Stimulated activated CD8-positive, alpha-beta memory T cell treated with anti-CD3 and anti-CD28 coated beads, Interleukin-15, amount 100 ng/mL, for 1 hour (primary cell): ENCODE measurements around the gene PLCH1.

Experiments used
- DNase-seq: peaks from one replicate; pipeline ENCODE4 v3.0.0-alpha.2; 2020; ENCODE audit warnings: low read depth

The PLCH1 gene

DNA sequence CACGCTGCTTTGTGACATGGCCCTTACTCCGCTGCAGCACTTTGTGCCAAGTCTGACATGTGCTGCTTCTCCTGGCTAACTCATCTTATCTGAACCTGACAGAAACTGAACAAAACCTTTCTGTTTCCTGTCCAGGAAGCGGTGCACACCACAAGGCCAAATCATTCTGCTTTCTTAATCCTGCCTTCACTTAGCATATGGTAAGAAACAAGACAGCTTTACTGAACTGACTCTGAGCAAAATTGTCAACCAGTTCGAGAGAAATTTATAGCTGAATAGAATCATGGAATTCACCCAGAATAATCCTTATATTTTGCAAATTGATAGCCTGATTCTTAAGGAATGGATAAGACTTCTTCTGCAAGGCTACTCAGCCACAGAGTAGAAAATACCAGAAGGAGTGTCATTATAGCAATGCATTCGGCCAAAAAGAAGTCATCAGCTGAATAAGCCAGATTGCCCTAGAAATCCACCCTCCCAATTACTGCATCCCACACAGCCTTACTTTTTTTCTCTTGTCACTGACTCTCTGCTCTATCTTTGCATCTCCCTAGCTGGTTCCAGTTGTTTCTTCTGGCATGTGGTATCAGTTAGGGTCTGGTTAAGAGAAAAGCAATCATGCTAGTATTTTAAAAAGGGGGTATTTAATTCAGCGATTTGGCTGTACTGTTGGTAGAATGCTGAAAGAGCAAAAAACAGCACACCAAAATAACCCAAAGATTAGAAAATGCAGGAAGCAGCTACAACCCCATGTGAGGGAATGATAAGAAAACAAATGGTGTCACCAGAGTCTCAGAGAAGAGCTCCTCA, 409.8 kb downstream of the PLCH1 start:
- DNase-seq = no peak

DNA sequence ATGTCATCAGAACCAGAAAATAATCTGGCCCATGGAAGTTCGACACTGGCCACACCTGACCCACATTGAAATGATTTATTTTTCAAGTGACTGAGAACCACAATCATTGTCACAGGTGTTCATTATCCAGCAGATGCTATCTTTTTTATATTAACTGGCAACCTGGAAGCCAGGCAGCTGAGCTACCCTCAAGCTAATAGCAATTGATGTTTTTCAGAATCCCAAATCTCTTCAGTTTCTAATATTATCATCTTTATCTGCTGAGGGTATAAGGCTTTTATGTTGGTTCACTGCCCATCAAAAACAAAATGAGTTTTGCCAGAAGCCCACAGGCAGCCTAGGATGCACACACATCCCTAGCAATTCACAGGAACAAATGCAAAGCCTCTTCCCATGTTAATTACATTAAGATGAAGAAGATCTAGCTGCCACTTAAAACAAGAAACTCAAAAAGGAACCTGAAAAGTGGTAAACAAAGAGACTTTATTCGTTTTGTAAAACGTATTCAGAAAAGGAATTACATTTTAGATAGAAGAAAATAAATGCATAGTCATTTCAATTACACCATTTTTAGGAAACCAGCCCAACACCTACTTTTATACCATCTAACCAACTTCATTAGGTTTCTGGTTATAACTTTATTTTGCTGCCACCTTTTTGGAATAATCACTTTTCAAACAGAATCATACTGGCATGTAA, 410.5 kb downstream of the PLCH1 start:
- DNase-seq = no peak

DNA sequence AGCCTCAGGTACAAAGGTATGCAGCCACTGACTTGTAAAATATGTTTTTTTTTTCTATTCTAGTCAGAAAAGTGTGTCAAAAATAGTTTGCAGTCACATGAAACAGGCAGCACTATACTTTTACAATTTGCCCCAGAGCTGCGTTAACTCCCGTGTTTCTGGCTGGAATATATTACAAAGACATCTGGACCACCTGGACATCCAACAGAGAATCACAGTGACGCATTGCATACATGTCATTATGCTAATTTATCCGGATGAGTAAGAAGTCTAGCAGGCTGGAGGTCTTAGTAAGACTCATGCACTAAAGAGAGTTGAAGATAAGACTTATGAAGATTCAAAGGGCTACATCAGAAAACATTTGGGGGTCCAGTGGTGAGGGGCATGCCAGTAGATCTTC, 412.2 kb downstream of the PLCH1 start:
- DNase-seq = no peak

DNA sequence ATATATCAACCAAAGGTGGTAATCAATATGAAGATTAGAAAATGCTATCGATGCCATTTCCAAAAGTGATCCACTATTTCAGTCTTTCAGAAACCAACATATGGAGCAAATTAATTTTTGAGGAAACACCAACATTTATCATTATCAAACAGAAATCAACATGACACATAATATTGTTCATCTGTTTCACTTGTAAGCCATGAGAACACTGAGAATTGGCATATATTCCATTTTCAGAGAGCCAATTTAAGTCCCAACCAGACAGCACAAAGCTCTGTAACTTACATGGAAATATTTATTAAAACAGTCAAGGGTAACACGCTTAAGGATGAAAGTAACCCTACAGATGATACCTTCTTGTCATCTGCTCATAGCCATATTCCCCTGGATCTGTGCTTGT, 413.8 kb downstream of the PLCH1 start:
- DNase-seq = no peak

DNA sequence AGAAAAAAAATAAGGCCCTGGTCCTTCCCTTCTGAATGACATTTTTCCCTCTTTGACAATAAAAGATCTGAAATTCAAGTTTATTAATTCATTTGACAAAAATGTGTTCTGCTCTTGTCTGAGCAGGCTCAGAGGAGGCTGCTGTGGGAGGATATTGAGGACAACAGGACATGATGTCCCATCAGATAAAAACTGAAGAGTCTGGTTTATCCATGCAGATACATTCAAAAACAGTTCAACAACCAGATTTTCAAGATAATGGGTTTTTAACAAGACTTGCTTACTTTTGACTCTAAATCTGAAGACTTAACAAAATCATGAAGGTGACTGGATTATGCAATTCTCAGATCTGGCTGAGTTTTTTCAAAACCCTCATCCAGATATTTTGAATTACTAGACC, 414.5 kb downstream of the PLCH1 start:
- no peak for DNase-seq

DNA sequence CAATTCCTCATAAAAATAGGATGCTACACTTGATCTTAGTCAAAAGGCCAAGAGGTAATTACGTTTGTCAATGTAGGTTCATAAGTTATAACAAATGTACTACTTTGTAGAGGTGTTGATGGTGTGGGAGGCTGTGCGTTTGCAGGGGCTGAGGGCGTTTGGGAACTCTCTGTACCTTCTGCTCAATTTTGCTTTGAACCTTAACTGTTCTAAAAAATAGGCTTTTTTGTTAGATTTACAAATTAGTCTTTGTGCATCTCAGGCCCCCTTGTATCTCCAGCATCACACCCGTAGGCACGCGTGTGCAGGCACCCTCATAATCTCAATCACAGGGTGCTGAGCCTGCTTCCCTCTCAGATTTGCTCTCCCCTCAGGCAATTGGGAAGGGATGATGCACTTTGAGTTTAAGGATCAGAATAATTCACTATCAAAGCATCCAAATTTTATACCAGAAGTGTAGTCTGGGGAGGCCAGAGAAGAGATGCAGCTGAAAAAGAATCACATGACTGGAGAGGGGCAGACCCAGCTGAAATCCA, 415.3 kb downstream of the PLCH1 start:
- DNase-seq = no peak

DNA sequence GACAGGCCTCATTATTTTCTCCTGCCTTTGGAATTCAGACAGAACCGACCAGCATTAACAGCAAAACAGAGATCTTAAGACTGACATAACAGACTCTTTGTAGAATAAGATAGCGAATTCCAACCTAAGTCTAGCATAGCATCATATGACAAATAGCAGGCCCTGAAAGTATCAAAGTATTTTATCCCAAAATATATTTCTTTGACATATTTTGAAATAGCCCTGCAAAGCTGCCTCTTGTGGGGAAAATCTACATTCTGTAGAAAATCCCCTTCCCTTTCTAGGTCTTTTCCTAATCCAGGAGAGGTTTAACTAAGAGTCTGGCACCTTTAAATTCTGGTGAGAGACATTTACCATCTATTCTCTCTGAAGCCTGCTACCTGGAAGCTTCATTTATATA, 417.0 kb downstream of the PLCH1 start:
- DNase-seq = no peak

DNA sequence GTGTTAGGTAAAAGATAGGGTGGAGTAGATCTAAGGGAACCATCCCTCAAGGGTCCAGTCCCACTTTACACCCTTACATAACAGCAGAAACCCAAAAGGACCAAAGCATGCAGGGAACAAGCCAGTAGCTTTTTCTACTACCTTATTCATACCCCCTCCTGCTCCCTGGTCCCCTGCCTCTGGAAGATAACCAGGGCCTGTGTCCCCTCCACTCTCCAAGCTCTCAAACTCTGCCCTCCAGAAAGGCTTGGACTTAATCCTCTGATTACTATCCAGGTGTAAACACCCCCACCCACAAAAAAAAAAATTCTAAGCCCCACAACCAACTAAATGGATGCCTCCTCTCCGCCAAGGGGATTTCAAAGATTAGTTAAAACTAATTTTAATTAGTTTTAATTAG, 417.4 kb downstream of the PLCH1 start:
- no peak for DNase-seq

DNA sequence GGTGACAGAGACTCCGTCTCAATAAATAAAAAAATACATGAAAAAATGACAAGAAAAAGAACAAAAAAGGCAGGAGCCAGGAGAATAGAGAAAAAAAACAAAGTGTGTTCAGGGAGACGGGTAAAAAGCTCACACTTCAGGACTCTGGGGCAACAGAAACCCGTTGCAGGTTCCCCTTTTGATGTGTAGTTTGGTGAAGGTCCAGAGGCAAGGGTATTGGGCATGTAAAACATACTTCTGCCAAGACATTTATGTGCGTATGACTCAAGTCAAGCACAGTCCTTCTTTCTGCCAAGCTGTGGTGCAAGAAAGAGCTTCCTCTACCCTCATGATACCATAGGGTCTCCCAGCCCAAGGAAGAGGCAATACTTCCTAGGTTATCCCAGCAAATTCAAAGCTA, 418.0 kb downstream of the PLCH1 start:
- no peak for DNase-seq

DNA sequence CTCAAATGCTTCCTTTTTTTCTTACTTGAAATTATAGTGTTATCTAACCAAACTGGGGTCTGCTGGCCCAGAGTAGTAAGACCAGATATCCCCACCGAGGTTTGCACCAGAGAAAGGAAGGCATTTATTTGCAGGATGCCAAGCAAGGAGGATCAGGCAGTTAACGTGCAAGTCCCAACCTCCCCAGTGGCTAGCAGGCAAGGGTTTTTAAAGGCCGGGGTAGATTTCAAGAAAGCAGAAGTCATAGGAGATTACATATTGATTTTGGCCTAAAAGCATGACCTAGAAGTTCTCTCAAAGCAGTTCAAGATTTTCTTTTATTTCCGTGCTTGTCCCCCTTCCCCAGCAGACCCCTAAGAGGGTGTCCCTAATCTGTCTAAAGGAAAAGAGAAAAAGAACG, 418.6 kb downstream of the PLCH1 start:
- no peak for DNase-seq
